H1 (cell line): ENCODE measurements around the gene ALAS1. TPM values are rescaled to one million over a fixed set of nuclear protein-coding genes. Genes with fewer than 3 reads are reported as not detected.

Source experiments
- CTCF ChIA-PET: fragments of 300-600 bp; sonication (Branson Sonifier 250); formaldehyde crosslinking; loops from one replicate; lab custom pipeline; 2021; ENCODE audit not compliant: partially characterized antibody; lab: Charles Lee
- POLR2A ChIA-PET: fragments of 300-600 bp; sonication (Branson Sonifier 250); formaldehyde crosslinking; loops from one replicate; lab custom pipeline; 2021; ENCODE audit warnings: inconsistent platforms; ENCODE audit not compliant: partially characterized antibody; lab: Charles Lee
- DNase-seq, 2 experiments: peaks; one replicate each; pipeline versions ENCODE4 v3.0.0 to v3.0.0-alpha.2; 2010 to 2022; ENCODE audit warnings: low spot score in 2 of 2, low read depth in 1 of 2, mixed read lengths in 1 of 2
- FAIRE-seq: peaks from 2 replicates; lab custom pipeline; 2011; peaks lifted over from hg19 to GRCh38; lab: Jason Lieb, UNC
- H2AFZ ChIP-seq: 2 replicates; pipeline ENCODE4 v1.8.1; 2012; ENCODE audit warnings: low read length, inconsistent platforms
- H2AK5ac ChIP-seq: 2 replicates; pipeline ENCODE4 v1.6.1; 2013; ENCODE audit warnings: low read depth, low read length
- H2BK120ac ChIP-seq: replicated peaks from 2 replicates; pipeline ENCODE3; 2013; ENCODE audit warnings: low read depth, low read length, inconsistent platforms
- H2BK12ac ChIP-seq: 2 replicates; pipeline ENCODE4 v1.6.1; 2013; ENCODE audit warnings: low read depth, low read length
- H2BK15ac ChIP-seq: 2 replicates; pipeline ENCODE4 v1.6.1; 2013; ENCODE audit warnings: low read length
- H2BK20ac ChIP-seq: 2 replicates; pipeline ENCODE4 v1.6.1; 2013; ENCODE audit warnings: low read length
- H2BK5ac ChIP-seq: 2 replicates; pipeline ENCODE4 v1.6.1; 2013; ENCODE audit warnings: low read depth, low read length
- H3K14ac ChIP-seq: 2 replicates; pipeline ENCODE4 v1.6.1; 2013; ENCODE audit warnings: inconsistent platforms; ENCODE audit not compliant: insufficient read length
- H3K18ac ChIP-seq: 2 replicates; pipeline ENCODE4 v1.6.1; 2013; ENCODE audit warnings: low read length; ENCODE audit errors: extremely low read depth
- H3K23ac ChIP-seq: 2 replicates; pipeline ENCODE4 v1.6.1; 2013; ENCODE audit warnings: inconsistent platforms; ENCODE audit not compliant: insufficient read length
- H3K23me2 ChIP-seq: 2 replicates; pipeline ENCODE4 v1.6.1; 2013; ENCODE audit warnings: low read depth, low read length
- H3K27ac ChIP-seq: 2 replicates; pipeline ENCODE4 v1.6.1; 2011; ENCODE audit warnings: low read depth, low read length, inconsistent platforms
- H3K27me3 ChIP-seq, 4 experiments: replicated peaks in 1 of 4; 1 replicate in 1 of 4; 2 replicates in 3 of 4; pipeline versions ENCODE4 v1.6.1 to v1.8.1; 2011 to 2013; ENCODE audit warnings: low read length in 3 of 4, mild to moderate bottlenecking in 3 of 4, inconsistent platforms in 2 of 4, mixed read lengths in 2 of 4, moderate library complexity in 1 of 4; ENCODE audit not compliant: control insufficient read depth in 3 of 4, insufficient read depth in 3 of 4; ENCODE audit errors: extremely low read depth in 1 of 4
- H3K36me3 ChIP-seq, 4 experiments: 2 replicates each; pipeline versions ENCODE4 v1.6.1 to v1.8.1; 2011 to 2013; ENCODE audit warnings: mild to moderate bottlenecking in 4 of 4, low read length in 3 of 4, moderate library complexity in 2 of 4, control low read depth in 1 of 4, inconsistent platforms in 1 of 4; ENCODE audit not compliant: insufficient read depth in 4 of 4, control insufficient read depth in 2 of 4
- H3K4ac ChIP-seq: replicated peaks from 2 replicates; pipeline ENCODE3; 2013; ENCODE audit warnings: low read length, low read depth, mixed read lengths, inconsistent platforms; ENCODE audit not compliant: insufficient read length
- H3K4me1 ChIP-seq, 4 experiments: replicated peaks in 1 of 4; 1 replicate in 1 of 4; 2 replicates in 3 of 4; pipeline versions ENCODE4 v1.6.1 to v1.8.1; 2011 to 2013; ENCODE audit warnings: low read length in 3 of 4, inconsistent platforms in 2 of 4, mixed read lengths in 1 of 4; ENCODE audit not compliant: insufficient read depth in 4 of 4, control insufficient read depth in 3 of 4
- H3K4me2 ChIP-seq, 2 experiments: 2 replicates each; pipeline versions ENCODE4 v1.6.1 to v1.8.1; 2011 to 2013; ENCODE audit warnings: low read depth in 2 of 2, low read length in 2 of 2, control low read depth in 1 of 2, inconsistent platforms in 1 of 2, mild to moderate bottlenecking in 1 of 2; ENCODE audit not compliant: insufficient read depth in 1 of 2
- H3K4me3 ChIP-seq, 4 experiments: fragments of 200-600, 300-600 bp in 1 of 4; sonication (generic), shearing (Covaris generic), sonication (Bioruptor Twin) in 1 of 4; 2 replicates each; pipeline versions ENCODE4 v1.5.1 to v1.8.1; 2011 to 2016; ENCODE audit warnings: low read length in 4 of 4, low read depth in 3 of 4, control low read depth in 2 of 4, inconsistent platforms in 2 of 4, mild to moderate bottlenecking in 2 of 4, mixed read lengths in 1 of 4, moderate library complexity in 1 of 4; ENCODE audit not compliant: insufficient read depth in 2 of 4; ENCODE audit errors: extremely low read depth in 1 of 4
- H3K56ac ChIP-seq: replicated peaks from 2 replicates; pipeline ENCODE3; 2013; ENCODE audit warnings: low read depth, mild to moderate bottlenecking, mixed read lengths, low read length, inconsistent platforms; ENCODE audit not compliant: insufficient read length
- H3K79me1 ChIP-seq: 2 replicates; pipeline ENCODE4 v1.6.1; 2013; ENCODE audit warnings: low read depth, low read length, control low read depth
- H3K79me2 ChIP-seq, 2 experiments: 2 replicates each; pipeline versions ENCODE4 v1.6.1 to v1.8.1; 2012 to 2013; ENCODE audit warnings: low read length in 2 of 2, mild to moderate bottlenecking in 2 of 2, inconsistent platforms in 1 of 2; ENCODE audit not compliant: insufficient read depth in 2 of 2, control insufficient read depth in 1 of 2
- H3K9ac ChIP-seq, 4 experiments: replicated peaks in 1 of 4; 1 replicate in 1 of 4; 2 replicates in 3 of 4; pipeline versions ENCODE4 v1.6.1 to v1.8.1; 2011 to 2013; ENCODE audit warnings: low read depth in 3 of 4, low read length in 3 of 4, control low read depth in 2 of 4, mild to moderate bottlenecking in 2 of 4, moderate library complexity in 2 of 4, inconsistent platforms in 1 of 4; ENCODE audit errors: extremely low read depth in 1 of 4
- H3K9me3 ChIP-seq, 2 experiments: 2 replicates each; pipeline versions ENCODE4 v1.6.1 to v1.8.1; 2012 to 2013; ENCODE audit warnings: mild to moderate bottlenecking in 2 of 2, moderate library complexity in 2 of 2, control low read depth in 1 of 2, inconsistent platforms in 1 of 2, low read depth in 1 of 2, low read length in 1 of 2, mixed read lengths in 1 of 2; ENCODE audit not compliant: insufficient read depth in 2 of 2
- H4K20me1 ChIP-seq, 2 experiments: replicated peaks in 1 of 2; 2 replicates each; pipeline versions ENCODE3 to v1.8.1; 2011 to 2013; ENCODE audit warnings: inconsistent platforms in 2 of 2, low read length in 2 of 2, mild to moderate bottlenecking in 1 of 2; ENCODE audit not compliant: insufficient read depth in 2 of 2, control insufficient read depth in 1 of 2
- H4K5ac ChIP-seq: 2 replicates; pipeline ENCODE4 v1.6.1; 2013; ENCODE audit warnings: low read length, low read depth, mixed read lengths, inconsistent platforms; ENCODE audit not compliant: insufficient read length
- H4K8ac ChIP-seq: 2 replicates; pipeline ENCODE4 v1.8.0; 2013; ENCODE audit warnings: mild to moderate bottlenecking, moderate library complexity, low read length, inconsistent platforms; ENCODE audit not compliant: insufficient read depth; ENCODE audit errors: extremely low read depth
- H4K91ac ChIP-seq: replicated peaks from 2 replicates; pipeline ENCODE3; 2013; ENCODE audit warnings: low read length, mixed read lengths, inconsistent platforms; ENCODE audit not compliant: insufficient read length
- ASH2L ChIP-seq: fragments of 200-600, 300-600 bp; sonication (generic); IDR thresholded peaks from one replicate; pipeline ENCODE4 v1.7.1; 2017; ENCODE audit warnings: low read length
- EGR1 ChIP-seq: IDR thresholded peaks from 2 replicates; pipeline ENCODE4 v1.6.1; 2011; ENCODE audit warnings: low read depth, low read length, borderline replicate concordance
- GABPA ChIP-seq: IDR thresholded peaks from 2 replicates; pipeline ENCODE4 v1.6.1; 2011; ENCODE audit warnings: mild to moderate bottlenecking, low read length, moderate library complexity, borderline replicate concordance; ENCODE audit not compliant: insufficient read depth
- HDAC2 ChIP-seq, 2 experiments: fragments of 300-600 bp in 1 of 2; sonication (generic) in 1 of 2; IDR thresholded peaks; 2 replicates each; pipeline ENCODE4 v1.6.1; 2011 to 2012; ENCODE audit warnings: low read depth in 2 of 2, low read length in 2 of 2, mild to moderate bottlenecking in 2 of 2, moderate library complexity in 2 of 2, borderline replicate concordance in 1 of 2, inconsistent platforms in 1 of 2
- KDM4A ChIP-seq: IDR thresholded peaks from one replicate; pipeline ENCODE4 v1.7.1; 2012; ENCODE audit warnings: low read depth, mild to moderate bottlenecking, moderate library complexity, low read length, inconsistent platforms; ENCODE audit not compliant: severe bottlenecking
- KDM5A ChIP-seq: fragments of 200-600 bp; IDR thresholded peaks from 2 replicates; pipeline ENCODE4 v1.7.1; 2012; ENCODE audit warnings: mild to moderate bottlenecking, low read length, inconsistent platforms, mixed read lengths
- MAFK ChIP-seq: IDR thresholded peaks from 2 replicates; pipeline ENCODE4 v1.6.1; 2012; ENCODE audit warnings: low read depth, mild to moderate bottlenecking, improper control_type of control experiment, low read length
- NANOG ChIP-seq: IDR thresholded peaks from 2 replicates; pipeline ENCODE4 v1.6.1; 2011; ENCODE audit warnings: low read length, low read depth, mild to moderate bottlenecking, inconsistent platforms; ENCODE audit not compliant: insufficient read depth, poor library complexity, severe bottlenecking
- PHF8 ChIP-seq: fragments of 200-600 bp; sonication (generic); conservative IDR thresholded peaks from 2 replicates; pipeline ENCODE4 v1.7.1; 2012; ENCODE audit warnings: low read depth, mild to moderate bottlenecking, inconsistent platforms, low read length, moderate library complexity
- POLR2AphosphoS5 ChIP-seq: IDR thresholded peaks from 2 replicates; pipeline ENCODE4 v1.6.1; 2011; ENCODE audit warnings: low read depth, low read length
- SIRT6 ChIP-seq: IDR thresholded peaks from one replicate; pipeline ENCODE4 v1.7.1; 2012; ENCODE audit warnings: low read length, inconsistent platforms
- TCF12 ChIP-seq: IDR thresholded peaks from 2 replicates; pipeline ENCODE4 v1.6.1; 2011; ENCODE audit warnings: low read depth, mild to moderate bottlenecking, low read length
- TEAD4 ChIP-seq: IDR thresholded peaks from 2 replicates; pipeline ENCODE4 v1.6.1; 2012; ENCODE audit warnings: low read depth, low read length, inconsistent platforms, mixed read lengths
- WGBS, 2 experiments: shearing (Covaris generic) in 1 of 2; methylation state at CpG; one replicate each; pipeline versions ENCODE4 v1.1.6 to v1.1.7; 2013 to 2015; ENCODE audit warnings: low lambda C conversion rate in 2 of 2, mixed read lengths in 2 of 2, inconsistent platforms in 1 of 2, low coverage in 1 of 2, missing lambda C conversion rate in 1 of 2; ENCODE audit not compliant: insufficient replicate concordance in 2 of 2, insufficient coverage in 1 of 2, insufficient read length in 1 of 2; ENCODE audit errors: extremely low coverage in 1 of 2, missing lambda C conversion rate in 1 of 2; 5-methylcytosine and 5-hydroxymethylcytosine counted together
- polyA plus RNA-seq, 7 experiments: library from polyadenylated mRNA; depleted of rRNA in 3 of 7; stranded (reverse) in 5 of 7; unstranded in 2 of 7; fragments of >200 nt in 5 of 7; fragments of 200-250 nt in 2 of 7; gene quantifications; 1 replicate in 5 of 7; 2 replicates in 1 of 7; 4 replicates in 1 of 7; pipeline versions ENCODE4 v1.2.1 to v1.2.3, GENCODE V29; 2011 to 2013; ENCODE audit warnings: missing spikeins in 2 of 7, mixed read lengths in 2 of 7
- total RNA-seq: library from RNA; stranded (reverse); fragmentation: NEBNext Ultra II Directional; extraction: Animal tissue kit (Norgen Biotek cat#: 25700); gene quantifications from 2 replicates; pipeline ENCODE4 v1.2.1, GENCODE V29; 2021

ALAS1 gene
- total and polyA plus RNA-seq, 2 of the 8 experiments (the other 6 are each of a cell fraction or from before 2014, with no cell fraction given) = 45.9 to 84.4 TPM

GRCh38 chr3:52176180-52176752, 21.7 kb upstream of the ALAS1 start:
- Histone ChIP-seq H2AK5ac (no peak overlapping the region), H2BK5ac (0 out of 2 replicates have a peak overlapping the region, but pooled peaks have one; percentile 60), H4K8ac (no peak overlapping the region), H3K14ac (no peak overlapping the region), H3K79me2 (no peaks in the 10 kb centered on the region), H4K91ac (no peak overlapping the region), H3K9ac (0 out of 7 replicates have a peak overlapping the region, but pooled peaks of 1 of the 4 experiments have one; percentile 27), H3K27me3 (no peaks in the 10 kb centered on the region; a peak in 2 of 7 replicates), H3K4me1 (peaks cover 0 to 5% (median 0%) of the 10 kb centered on the region in 4 experiments; a peak in 2 of 7 replicates), H3K18ac (no peak overlapping the region), H2BK12ac (0 out of 2 replicates have a peak overlapping the region, but pooled peaks have one; percentile 75), H4K20me1 (no peaks in the 10 kb centered on the region), H2BK20ac (peak overlapping the region; percentile 80; the same call in 1 of the 2 replicates), H3K36me3 (no peaks in the 10 kb centered on the region), H3K27ac (no peak overlapping the region), H3K4me2 (no peak overlapping the region), H3K23ac (no peak overlapping the region), H3K56ac (no peak overlapping the region), H3K23me2 (no peaks in the 10 kb centered on the region), H2BK120ac (no peak overlapping the region), H4K5ac (no peak overlapping the region), H2AFZ (no peak overlapping the region), H2BK15ac (no peak overlapping the region; the same call in 1 of the 2 replicates), H3K4me3 (no peak overlapping the region), H3K4ac (no peak overlapping the region), H3K79me1 (no peaks in the 10 kb centered on the region), H3K9me3 (no peaks in the 10 kb centered on the region)
- ChIA-PET CTCF (interaction anchor here (0.6 to 2.9 kb wide), 4 partner anchors 9 to 171 kb away, joined by 4 to 10 read pairs (median 4); no protein-coding TSS in a partner anchor), POLR2A (interaction anchor here (0.6 to 1.6 kb wide), 3 partner anchors 14 to 180 kb away, joined by 3 to 4 read pairs (median 3); partner anchors contain the start of gene RPL29)
- DNase-seq (no peak), FAIRE-seq (no peak)
- 87% methylated on average over 8 of the region's 8 CpGs; no CpG with 5 or more reads in 1 of the 2 experiments for WGBS, 2 experiments
- TF ChIP-seq TCF12 (no peak), HDAC2 (IDR thresholded peaks at IDR 0.05; ENCODE audit: borderline replicate concordance in 1 of 2, low read depth in 2 of 2, low read length in 2 of 2) (no peak), KDM4A (no peak), MAFK (no peak), POLR2AphosphoS5 (no peak), TEAD4 (no peak), GABPA (no peak), SIRT6 (no peak), EGR1 (no peak), KDM5A (no peak), PHF8 (no peak), ASH2L (no peak), NANOG (no peak)
